ENCODE measurements around the gene PNPO. TPM values are rescaled to one million over a fixed set of nuclear protein-coding genes. Genes with fewer than 3 reads are reported as not detected.

The PNPO gene
- total and polyA plus RNA-seq, 2 of the 13 experiments (the other 11 are each of a cell fraction or from before 2014, with no cell fraction given), result 47.9 to 63.3 TPM

DNA sequence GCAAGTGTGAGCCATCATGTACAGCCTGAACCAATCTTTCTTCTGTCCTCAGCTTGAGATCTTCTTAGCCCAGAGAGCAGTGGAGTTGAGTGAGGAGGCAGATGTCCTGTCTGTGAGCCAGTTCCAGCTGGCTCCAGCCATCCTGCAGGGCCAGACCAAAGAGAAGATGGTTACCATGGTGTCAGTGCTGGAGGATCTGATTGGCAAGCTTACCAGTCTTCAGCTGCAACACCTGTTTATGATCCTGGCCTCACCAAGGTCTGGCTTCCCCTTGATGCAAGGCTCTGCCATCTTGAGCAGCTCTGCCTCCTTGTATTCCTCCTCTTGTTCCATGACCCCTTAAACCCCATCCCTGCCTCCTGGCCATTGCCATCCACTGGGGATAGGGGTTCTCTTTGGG, 39.2 kb downstream of the PNPO start:
- H4K20me1 ChIP-seq (ENCODE audit: insufficient read depth, low read length), result peaks cover 5% of the 10 kb centered on the region; the same call in 1 of the 2 replicates
- CTCF ChIA-PET (ENCODE audit: low intra/inter-chr PET ratio, low total read pairs), result interaction anchor here (1.6 kb wide), 1 partner anchor 38 kb away, joined by 5 read pairs; no protein-coding TSS in a partner anchor
- DNase-seq (ENCODE audit: low spot score) (no peak), ATAC-seq (no peak), FAIRE-seq (no peak)
- POLR2A ChIA-PET, result no interaction called here
- no peaks in the 10 kb centered on the region for H3K4me1 ChIP-seq (ENCODE audit: insufficient read depth, low read length)
- H3K4me3 ChIP-seq (replicated peaks in 1 of 3; ENCODE audit: insufficient read depth in 1 of 3, low read depth in 2 of 3, low read length in 3 of 3), result no peak overlapping the region
- in situ Hi-C loops (cut with HindIII; ENCODE audit: extremely low pct_ligation_motif_present, low pct_unique_long_range_greater_than_20kb) (no loop called here), intact Hi-C loops (cut with micrococcal nuclease; ENCODE audit: unreplicated experiment) (no loop called here)
- no peaks in the 10 kb centered on the region for H3K79me2 ChIP-seq (ENCODE audit: insufficient read depth, low read length)
- H3K9me3 ChIP-seq (ENCODE audit: low read length), result no peaks in the 10 kb centered on the region
- no TSS peak for BruUV-seq (replicated peaks)
- no peak overlapping the region for H3K4me2 ChIP-seq (ENCODE audit: low read depth, low read length)
- peaks cover 32 to 69% of the 10 kb centered on the region in 2 experiments for H3K36me3 ChIP-seq (replicated peaks in 1 of 2; ENCODE audit: control insufficient read depth in 1 of 2, insufficient read depth in 2 of 2, low read length in 2 of 2)
- H2AFZ ChIP-seq (ENCODE audit: low read length), result no peak overlapping the region
- H3K27me3 ChIP-seq (ENCODE audit: control insufficient read depth in 1 of 2, insufficient read depth in 2 of 2, low read length in 2 of 2), result no peaks in the 10 kb centered on the region
- TF ChIP-seq ZNF354B (CRISPR knock-in tag; IDR thresholded peaks at IDR 0.05), result no peak
- no peak overlapping the region for H3K27ac ChIP-seq (ENCODE audit: extremely low read length, insufficient read depth, low read length)
- no peak overlapping the region for H3K9ac ChIP-seq (ENCODE audit: insufficient read depth, low read depth, low read length)

- BruUV-seq (replicated peaks), result no TSS peak
- in situ Hi-C loops (cut with HindIII; ENCODE audit: extremely low pct_ligation_motif_present, low pct_unique_long_range_greater_than_20kb), result no loop called here
These were observed 40.1 kb downstream of the PNPO start for GRCh38 chr17:47981462-47981861.

More at GRCh38 chr17:47981462-47981861, 40.1 kb downstream of the PNPO start:
- ChIA-PET CTCF (ENCODE audit: low intra/inter-chr PET ratio, low total read pairs) (no interaction called here), POLR2A (interaction anchor here (1.3 kb wide), 1 partner anchor 40 kb away, joined by 4 read pairs; the partner anchor contains the start of gene PNPO)
- H2AFZ ChIP-seq (ENCODE audit: low read length), result no peak overlapping the region
- H4K20me1 ChIP-seq (ENCODE audit: insufficient read depth, low read length), result peaks cover 5% of the 10 kb centered on the region; the same call in 1 of the 2 replicates
- no peak for DNase-seq (ENCODE audit: low spot score)
- H3K4me3 ChIP-seq (replicated peaks in 1 of 3; ENCODE audit: insufficient read depth in 1 of 3, low read depth in 2 of 3, low read length in 3 of 3), result no peak overlapping the region
- no peak for ATAC-seq
- H3K9me3 ChIP-seq (ENCODE audit: low read length), result no peaks in the 10 kb centered on the region
- H3K9ac ChIP-seq (ENCODE audit: insufficient read depth, low read depth, low read length), result no peak overlapping the region
- H3K4me2 ChIP-seq (ENCODE audit: low read depth, low read length), result no peak overlapping the region
- H3K27me3 ChIP-seq (ENCODE audit: control insufficient read depth in 1 of 2, insufficient read depth in 2 of 2, low read length in 2 of 2), result no peaks in the 10 kb centered on the region
- TF ChIP-seq GLI4 (CRISPR knock-in tag; IDR thresholded peaks at IDR 0.05; ENCODE audit: borderline replicate concordance) (no peak), GZF1 (CRISPR knock-in tag; IDR thresholded peaks at IDR 0.05) (no peak), RXRA (CRISPR knock-in tag; IDR thresholded peaks at IDR 0.05) (no peak), ZNF83 (CRISPR knock-in tag; IDR thresholded peaks at IDR 0.05; ENCODE audit: borderline replicate concordance) (no peak), ZBTB1 (CRISPR knock-in tag; IDR thresholded peaks at IDR 0.05; ENCODE audit: borderline replicate concordance) (no peak), HOXA3 (CRISPR knock-in tag; IDR thresholded peaks at IDR 0.05) (no peak)
- TF ChIP-seq, protein P1, sequence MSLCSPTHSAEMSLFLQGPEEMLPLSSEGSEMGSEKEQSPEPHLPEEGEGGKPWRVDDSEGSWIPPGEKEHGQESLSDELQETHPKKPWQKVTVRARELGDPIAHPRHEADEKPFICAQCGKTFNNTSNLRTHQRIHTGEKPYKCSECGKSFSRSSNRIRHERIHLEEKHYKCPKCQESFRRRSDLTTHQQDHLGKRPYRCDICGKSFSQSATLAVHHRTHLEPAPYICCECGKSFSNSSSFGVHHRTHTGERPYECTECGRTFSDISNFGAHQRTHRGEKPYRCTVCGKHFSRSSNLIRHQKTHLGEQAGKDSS (CRISPR knock-in tag; IDR thresholded peaks at IDR 0.05; ENCODE audit: borderline replicate concordance, low read depth), result no peak
- H3K36me3 ChIP-seq (replicated peaks in 1 of 2; ENCODE audit: control insufficient read depth in 1 of 2, insufficient read depth in 2 of 2, low read length in 2 of 2), result peaks cover 30 to 61% of the 10 kb centered on the region in 2 experiments
- no peak for FAIRE-seq
- no peaks in the 10 kb centered on the region for H3K79me2 ChIP-seq (ENCODE audit: insufficient read depth, low read length)
- no peak overlapping the region for H3K27ac ChIP-seq (ENCODE audit: extremely low read length, insufficient read depth, low read length)
- intact Hi-C loops (cut with micrococcal nuclease; ENCODE audit: unreplicated experiment), result no loop called here
- 95% methylated on average over 9 of the region's 9 CpGs for WGBS (ENCODE audit: low lambda C conversion rate)
- no peaks in the 10 kb centered on the region for H3K4me1 ChIP-seq (ENCODE audit: insufficient read depth, low read length)
